Trophoblast cell (in vitro differentiated cells and primary cell): ENCODE results near the gene PACS2.
"Not testable (repeated sequence)": the region's sequence is repeated elsewhere in the genome, so short reads cannot be mapped to it uniquely, and the experiment has no call there.

Experiments
- DNase-seq, 2 donors: peaks; one replicate each; pipeline ENCODE4 v3.0.0-alpha.2; 2016
- H2AFZ ChIP-seq: 2 replicates; pipeline ENCODE4 v1.6.1; 2013; ENCODE audit warnings: low read length, moderate library complexity, mild to moderate bottlenecking; ENCODE audit not compliant: insufficient read depth, poor library complexity
- H2AK5ac ChIP-seq: 2 replicates; pipeline ENCODE4 v1.6.1; 2013; ENCODE audit warnings: mild to moderate bottlenecking, low read length
- H2BK120ac ChIP-seq: 2 replicates; pipeline ENCODE4 v1.6.1; 2013; ENCODE audit warnings: low read length, mild to moderate bottlenecking, moderate library complexity; ENCODE audit not compliant: insufficient read depth, poor library complexity
- H2BK12ac ChIP-seq: 2 replicates; pipeline ENCODE4 v1.6.1; 2013; ENCODE audit warnings: mild to moderate bottlenecking, low read length, moderate library complexity
- H2BK5ac ChIP-seq: 2 replicates; pipeline ENCODE4 v1.6.1; 2013; ENCODE audit warnings: low read length, low read depth, moderate library complexity, mild to moderate bottlenecking; ENCODE audit not compliant: poor library complexity
- H3K14ac ChIP-seq: 2 replicates; pipeline ENCODE4 v1.6.1; 2013; ENCODE audit warnings: mild to moderate bottlenecking, low read length
- H3K18ac ChIP-seq: 2 replicates; pipeline ENCODE4 v1.6.1; 2013; ENCODE audit warnings: mild to moderate bottlenecking, low read length
- H3K23ac ChIP-seq: 2 replicates; pipeline ENCODE4 v1.6.1; 2013; ENCODE audit warnings: low read length
- H3K27ac ChIP-seq: 2 replicates; pipeline ENCODE4 v1.5.1; 2013; ENCODE audit warnings: low read depth, mild to moderate bottlenecking, inconsistent platforms, low read length, moderate library complexity
- H3K27me3 ChIP-seq: 2 replicates; pipeline ENCODE4 v1.6.1; 2013; ENCODE audit warnings: inconsistent platforms, mild to moderate bottlenecking, low read length, moderate library complexity; ENCODE audit not compliant: insufficient read depth
- H3K36me3 ChIP-seq, 2 experiments: 1 replicate in 1 of 2; 2 replicates in 1 of 2; pipeline ENCODE4 v1.6.1; 2013; ENCODE audit warnings: low read length in 2 of 2, mild to moderate bottlenecking in 2 of 2, moderate library complexity in 1 of 2; ENCODE audit not compliant: insufficient read depth in 2 of 2, control insufficient read depth in 1 of 2
- H3K4ac ChIP-seq: 2 replicates; pipeline ENCODE4 v1.6.1; 2013; ENCODE audit warnings: low read depth, mild to moderate bottlenecking, low read length, moderate library complexity
- H3K4me1 ChIP-seq, 2 experiments: 1 replicate in 1 of 2; 2 replicates in 1 of 2; pipeline ENCODE4 v1.6.1; 2013; ENCODE audit warnings: low read length in 2 of 2, mild to moderate bottlenecking in 2 of 2, moderate library complexity in 1 of 2; ENCODE audit not compliant: insufficient read depth in 2 of 2, control insufficient read depth in 1 of 2
- H3K4me2 ChIP-seq: 2 replicates; pipeline ENCODE4 v1.6.1; 2013; ENCODE audit warnings: inconsistent platforms, mild to moderate bottlenecking, low read length, moderate library complexity
- H3K4me3 ChIP-seq: 2 replicates; pipeline ENCODE4 v1.5.1; 2013; ENCODE audit warnings: mild to moderate bottlenecking, low read depth, low read length, inconsistent platforms
- H3K79me1 ChIP-seq: one replicate; pipeline ENCODE4 v1.6.1; 2013; ENCODE audit warnings: low read length
- H3K79me2 ChIP-seq: 2 replicates; pipeline ENCODE4 v1.6.1; 2013; ENCODE audit warnings: low read length, mild to moderate bottlenecking; ENCODE audit not compliant: control insufficient read depth, insufficient read depth, poor library complexity
- H3K9ac ChIP-seq: 2 replicates; pipeline ENCODE4 v1.6.1; 2013; ENCODE audit warnings: mild to moderate bottlenecking, low read length
- H3K9me3 ChIP-seq: 2 replicates; pipeline ENCODE4 v1.6.1; 2013; ENCODE audit warnings: low read depth, mild to moderate bottlenecking, control low read depth, inconsistent platforms, low read length; ENCODE audit not compliant: insufficient read depth
- H4K12ac ChIP-seq: 2 replicates; pipeline ENCODE4 v1.6.1; 2013; ENCODE audit warnings: low read depth, mild to moderate bottlenecking, low read length, moderate library complexity
- H4K8ac ChIP-seq: 2 replicates; pipeline ENCODE4 v1.6.1; 2013; ENCODE audit warnings: low read depth, mild to moderate bottlenecking, low read length, moderate library complexity
- H4K91ac ChIP-seq: one replicate; pipeline ENCODE4 v1.6.1; 2013; ENCODE audit warnings: low read depth, mild to moderate bottlenecking, low read length, moderate library complexity
- WGBS: extraction: QIAGEN DNeasy Blood & Tissue Kit; methylation state at CpG from one replicate; pipeline ENCODE4 v1.1.7; 2013; ENCODE audit warnings: missing lambda C conversion rate; ENCODE audit not compliant: insufficient read length, insufficient coverage; ENCODE audit errors: extremely low coverage; 5-methylcytosine and 5-hydroxymethylcytosine counted together

The PACS2 gene

GRCh38 chr14:105361412-105361811 is 46.9 kb downstream of the PACS2 start:
- not testable (repeated sequence) for H3K23ac ChIP-seq, H3K4me2 ChIP-seq, H3K27ac ChIP-seq, H2BK12ac ChIP-seq, H4K91ac ChIP-seq, H3K79me1 ChIP-seq, H2AFZ ChIP-seq, H3K27me3 ChIP-seq, H4K8ac ChIP-seq, H2BK5ac ChIP-seq, H3K4me1 ChIP-seq, H3K4ac ChIP-seq, H3K18ac ChIP-seq, H3K4me3 ChIP-seq, H3K9me3 ChIP-seq, H3K9ac ChIP-seq, H4K12ac ChIP-seq, H3K79me2 ChIP-seq, H2BK120ac ChIP-seq, H2AK5ac ChIP-seq, H3K14ac ChIP-seq
- peak; percentile 77 to 88 for DNase-seq
- WGBS, result no CpG with 5 or more reads among the region's 10 CpGs
- H3K36me3 ChIP-seq, result peaks cover 3 to 11% of the 10 kb centered on the region in 2 experiments

GRCh38 chr14:105363847-105364708 is 49.5 kb downstream of the PACS2 start:
- Histone ChIP-seq H4K8ac (no peak overlapping the region), H3K36me3 (peaks cover 17 to 21% of the 10 kb centered on the region in 2 experiments), H3K9me3 (no peaks in the 10 kb centered on the region), H3K27ac (no peak overlapping the region), H3K27me3 (no peaks in the 10 kb centered on the region), H3K18ac (no peak overlapping the region), H3K4me2 (no peak overlapping the region), H3K9ac (no peak overlapping the region), H2BK120ac (no peak overlapping the region), H2BK5ac (no peak overlapping the region), H3K14ac (no peak overlapping the region), H2BK12ac (no peak overlapping the region), H3K23ac (no peak overlapping the region), H3K4me3 (no peak overlapping the region), H4K12ac (no peak overlapping the region), H3K4ac (no peak overlapping the region), H3K79me2 (no peaks in the 10 kb centered on the region), H2AFZ (no peak overlapping the region), H4K91ac (no peak overlapping the region), H3K4me1 (no peaks in the 10 kb centered on the region), H3K79me1 (no peaks in the 10 kb centered on the region), H2AK5ac (no peak overlapping the region)
- peak in 1 of 2 donors; percentile 59 for DNase-seq
- no CpG with 5 or more reads among the region's 58 CpGs for WGBS

- Histone ChIP-seq H3K9ac (no peak overlapping the region), H3K27ac (no peak overlapping the region)
- WGBS, result no CpG with 5 or more reads among the region's 11 CpGs
These were observed 50.6 kb downstream of the PACS2 start for GRCh38 chr14:105365101-105365500.

GRCh38 chr14:105365681-105366080 is 51.1 kb downstream of the PACS2 start:
- H3K27me3 ChIP-seq, result no peaks in the 10 kb centered on the region
- no peaks in the 10 kb centered on the region for H3K9me3 ChIP-seq
- no peak overlapping the region for H2BK12ac ChIP-seq
- H3K79me1 ChIP-seq, result no peaks in the 10 kb centered on the region
- H3K4ac ChIP-seq, result no peak overlapping the region
- H3K9ac ChIP-seq, result no peak overlapping the region
- no peak overlapping the region for H3K14ac ChIP-seq
- no peak overlapping the region for H2AFZ ChIP-seq
- no peaks in the 10 kb centered on the region for H3K79me2 ChIP-seq
- H4K8ac ChIP-seq, result no peak overlapping the region
- no peaks in the 10 kb centered on the region for H3K4me1 ChIP-seq
- H3K27ac ChIP-seq, result no peak overlapping the region
- H3K18ac ChIP-seq, result no peak overlapping the region
- H2BK5ac ChIP-seq, result no peak overlapping the region
- H2AK5ac ChIP-seq, result no peak overlapping the region
- H2BK120ac ChIP-seq, result no peak overlapping the region
- no peak overlapping the region for H4K12ac ChIP-seq
- no peak overlapping the region for H3K4me2 ChIP-seq
- no CpG with 5 or more reads among the region's 12 CpGs for WGBS
- H3K36me3 ChIP-seq, result peaks cover 21 to 27% of the 10 kb centered on the region in 2 experiments
- no peak overlapping the region for H3K23ac ChIP-seq
- DNase-seq, result no peak
- no peak overlapping the region for H3K4me3 ChIP-seq
- no peak overlapping the region for H4K91ac ChIP-seq

More at GRCh38 chr14:105365101-105365500, 50.6 kb downstream of the PACS2 start:
- Histone ChIP-seq H3K18ac (no peak overlapping the region), H3K23ac (no peak overlapping the region), H2AK5ac (no peak overlapping the region), H3K4me1 (no peaks in the 10 kb centered on the region), H3K79me2 (no peaks in the 10 kb centered on the region), H3K27me3 (no peaks in the 10 kb centered on the region), H2BK12ac (no peak overlapping the region), H3K79me1 (no peaks in the 10 kb centered on the region), H4K91ac (no peak overlapping the region), H4K12ac (no peak overlapping the region), H3K4ac (no peak overlapping the region), H2BK120ac (no peak overlapping the region), H3K4me3 (no peak overlapping the region), H3K14ac (no peak overlapping the region), H3K4me2 (no peak overlapping the region), H4K8ac (no peak overlapping the region), H3K36me3 (peaks cover 21 to 27% of the 10 kb centered on the region in 2 experiments), H3K9me3 (no peaks in the 10 kb centered on the region), H2AFZ (no peak overlapping the region), H2BK5ac (no peak overlapping the region)
- no peak for DNase-seq
